ENCODE data around the gene EIPR1.

DNA sequence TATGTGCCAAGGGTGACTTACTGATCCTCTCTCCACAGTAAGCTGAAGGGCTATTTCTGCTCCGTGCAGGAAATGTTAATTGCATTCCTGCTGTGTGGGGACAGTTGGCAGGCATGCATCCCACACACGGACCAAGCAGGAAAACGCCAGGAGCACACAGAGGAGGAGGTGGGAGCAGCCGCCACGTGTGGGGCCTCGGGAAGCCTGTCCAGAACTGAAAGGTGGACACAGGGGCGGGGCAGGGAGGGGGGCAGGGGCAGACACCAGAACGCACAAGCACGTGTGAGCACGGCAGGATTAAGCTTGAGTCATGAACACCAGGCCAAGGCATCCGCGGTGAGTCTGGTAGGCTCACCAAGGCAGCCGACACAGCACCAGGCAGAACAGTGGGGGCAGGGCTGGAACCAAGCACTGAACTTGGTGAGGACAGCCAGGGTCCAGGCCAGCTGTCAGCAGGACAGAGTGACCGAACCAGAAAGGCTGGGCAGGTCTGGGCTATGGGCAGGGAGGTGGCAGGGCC is 177.1 kb downstream of the EIPR1 start:
- TF ChIP-seq TCF4 (CRISPR knock-in tag; IDR thresholded peaks at IDR 0.05; ENCODE audit: borderline replicate concordance) (no peak), ARNTL (CRISPR knock-in tag; IDR thresholded peaks at IDR 0.05; ENCODE audit: borderline replicate concordance, low read depth) (no peak), PPARA (CRISPR knock-in tag; IDR thresholded peaks at IDR 0.05; ENCODE audit: borderline replicate concordance) (no peak), ZFP3 (CRISPR knock-in tag; IDR thresholded peaks at IDR 0.05) (no peak), GLIS3 (CRISPR knock-in tag; IDR thresholded peaks at IDR 0.05) (no peak), BACH2 (CRISPR knock-in tag; IDR thresholded peaks at IDR 0.05; ENCODE audit: borderline replicate concordance) (no peak), ZFP30 (CRISPR knock-in tag; IDR thresholded peaks at IDR 0.05) (no peak), ZNF565 (CRISPR knock-in tag; conservative IDR thresholded peaks at IDR 0.05; ENCODE audit: low read depth) (no peak)
- TF ChIP-seq, protein P1, sequence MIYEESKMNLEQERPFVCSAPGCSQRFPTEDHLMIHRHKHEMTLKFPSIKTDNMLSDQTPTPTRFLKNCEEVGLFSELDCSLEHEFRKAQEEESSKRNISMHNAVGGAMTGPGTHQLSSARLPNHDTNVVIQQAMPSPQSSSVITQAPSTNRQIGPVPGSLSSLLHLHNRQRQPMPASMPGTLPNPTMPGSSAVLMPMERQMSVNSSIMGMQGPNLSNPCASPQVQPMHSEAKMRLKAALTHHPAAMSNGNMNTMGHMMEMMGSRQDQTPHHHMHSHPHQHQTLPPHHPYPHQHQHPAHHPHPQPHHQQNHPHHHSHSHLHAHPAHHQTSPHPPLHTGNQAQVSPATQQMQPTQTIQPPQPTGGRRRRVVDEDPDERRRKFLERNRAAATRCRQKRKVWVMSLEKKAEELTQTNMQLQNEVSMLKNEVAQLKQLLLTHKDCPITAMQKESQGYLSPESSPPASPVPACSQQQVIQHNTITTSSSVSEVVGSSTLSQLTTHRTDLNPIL (CRISPR knock-in tag; IDR thresholded peaks at IDR 0.05; ENCODE audit: low read depth), result no peak
- TF ChIP-seq, protein P2, sequence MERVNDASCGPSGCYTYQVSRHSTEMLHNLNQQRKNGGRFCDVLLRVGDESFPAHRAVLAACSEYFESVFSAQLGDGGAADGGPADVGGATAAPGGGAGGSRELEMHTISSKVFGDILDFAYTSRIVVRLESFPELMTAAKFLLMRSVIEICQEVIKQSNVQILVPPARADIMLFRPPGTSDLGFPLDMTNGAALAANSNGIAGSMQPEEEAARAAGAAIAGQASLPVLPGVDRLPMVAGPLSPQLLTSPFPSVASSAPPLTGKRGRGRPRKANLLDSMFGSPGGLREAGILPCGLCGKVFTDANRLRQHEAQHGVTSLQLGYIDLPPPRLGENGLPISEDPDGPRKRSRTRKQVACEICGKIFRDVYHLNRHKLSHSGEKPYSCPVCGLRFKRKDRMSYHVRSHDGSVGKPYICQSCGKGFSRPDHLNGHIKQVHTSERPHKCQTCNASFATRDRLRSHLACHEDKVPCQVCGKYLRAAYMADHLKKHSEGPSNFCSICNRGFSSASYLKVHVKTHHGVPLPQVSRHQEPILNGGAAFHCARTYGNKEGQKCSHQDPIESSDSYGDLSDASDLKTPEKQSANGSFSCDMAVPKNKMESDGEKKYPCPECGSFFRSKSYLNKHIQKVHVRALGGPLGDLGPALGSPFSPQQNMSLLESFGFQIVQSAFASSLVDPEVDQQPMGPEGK (CRISPR knock-in tag; IDR thresholded peaks at IDR 0.05; ENCODE audit: borderline replicate concordance), result no peak
